ENCODE data around the gene ZFYVE21.

ZFYVE21 gene

DNA sequence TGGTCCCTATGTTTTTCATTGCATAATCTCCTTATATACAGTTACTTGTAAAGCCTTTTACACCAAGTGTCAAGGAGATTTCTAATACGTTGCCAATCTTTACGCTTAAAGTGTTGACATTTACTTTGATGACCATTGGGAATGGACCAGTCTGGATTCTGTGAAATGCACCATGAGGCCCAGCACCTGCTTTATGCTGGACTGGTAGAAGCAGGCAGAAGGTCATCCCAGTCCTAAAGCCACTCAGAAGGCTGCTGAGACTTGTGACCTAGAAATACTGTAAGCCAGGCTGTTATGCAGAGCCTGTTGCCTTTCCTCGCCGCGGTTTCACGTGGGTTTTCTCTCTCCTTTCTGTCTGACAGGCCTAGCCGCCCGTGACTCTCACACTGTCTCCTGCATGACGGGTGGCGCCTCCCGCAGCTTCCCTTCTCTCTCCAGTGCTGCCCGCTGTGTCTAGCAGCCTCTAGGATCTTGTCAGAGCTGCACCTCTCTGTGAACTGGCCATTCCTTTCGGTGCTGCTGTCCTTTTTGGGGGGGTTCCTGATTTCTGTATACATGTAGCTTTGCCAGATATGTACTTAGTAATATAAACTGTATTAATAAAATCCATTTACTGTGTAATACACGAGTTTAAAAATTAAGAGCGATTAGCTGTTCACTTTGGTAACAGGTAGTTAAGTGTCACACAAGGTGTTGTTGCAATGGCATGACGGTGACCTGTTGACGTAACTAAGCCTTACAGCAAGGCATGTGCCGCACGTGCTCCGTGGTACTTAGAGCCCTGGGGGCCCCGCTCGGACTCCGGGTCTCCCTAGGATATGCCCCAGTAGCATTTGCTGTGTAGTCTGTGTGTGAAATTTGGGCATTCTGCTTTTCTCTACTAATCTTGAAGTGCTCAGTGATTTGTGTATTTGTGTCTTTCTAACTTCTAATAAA, 30.1 kb upstream of the ZFYVE21 start:
- no peak for DNase-seq (ENCODE audit: low read depth)
- no peak overlapping the region for H3K4me3 ChIP-seq (ENCODE audit: low read length)
- TF ChIP-seq CTCF (conservative IDR thresholded peaks at IDR 0.05; ENCODE audit: low read length), result no peak

- TF ChIP-seq CTCF (conservative IDR thresholded peaks at IDR 0.05; ENCODE audit: low read length), result no peak
- peak; percentile 32 for DNase-seq (ENCODE audit: low read depth)
- H3K4me3 ChIP-seq (ENCODE audit: low read length), result no peak overlapping the region
Observed at GRCh38 chr14:103686831-103687485, 28.7 kb upstream of the ZFYVE21 start.

DNA sequence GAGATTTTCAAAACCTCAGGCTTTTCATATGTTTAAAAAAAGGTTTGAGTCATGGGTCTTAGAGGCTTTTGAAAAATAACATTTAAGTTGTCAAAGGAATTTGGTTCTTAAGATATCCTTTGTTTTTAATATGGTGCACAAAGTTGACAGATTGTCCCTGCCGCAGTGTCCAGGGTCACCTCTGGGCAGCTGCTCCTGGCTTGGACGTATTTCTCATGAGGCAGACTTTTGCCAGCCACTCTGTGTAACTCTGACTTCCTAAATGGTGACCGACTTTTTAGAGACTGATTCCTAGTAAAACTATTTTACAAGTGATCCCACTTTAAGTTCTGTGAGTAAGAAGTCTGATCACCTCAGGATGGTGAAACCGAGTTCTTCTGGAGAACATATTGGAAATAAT, 27.9 kb upstream of the ZFYVE21 start:
- no peak overlapping the region for H3K4me3 ChIP-seq (ENCODE audit: low read length)
- no peak for DNase-seq (ENCODE audit: low read depth)
- TF ChIP-seq CTCF (conservative IDR thresholded peaks at IDR 0.05; ENCODE audit: low read length), result no peak

DNA sequence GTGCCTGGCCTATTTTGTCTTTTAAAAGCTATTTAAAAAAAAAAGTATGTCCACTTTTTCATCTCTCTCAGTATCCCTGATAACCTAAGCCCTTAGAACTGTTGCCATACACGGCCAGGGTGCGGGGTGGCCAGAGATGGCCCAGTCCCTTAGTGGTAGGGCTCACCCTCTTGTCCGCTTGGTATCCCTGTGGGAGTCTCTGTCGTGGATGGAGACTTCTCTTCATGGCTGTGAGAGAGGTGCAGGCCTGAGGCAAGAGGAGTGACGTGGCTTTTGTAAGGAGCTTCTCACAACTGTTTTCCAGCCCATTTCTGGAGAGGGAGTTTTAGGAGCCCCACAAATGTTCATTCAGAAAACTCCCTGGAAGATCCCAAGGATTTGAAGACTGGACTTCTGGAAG, 27.2 kb upstream of the ZFYVE21 start:
- no peak for TF ChIP-seq CTCF (conservative IDR thresholded peaks at IDR 0.05; ENCODE audit: low read length)
- H3K4me3 ChIP-seq (ENCODE audit: low read length), result no peak overlapping the region

DNA sequence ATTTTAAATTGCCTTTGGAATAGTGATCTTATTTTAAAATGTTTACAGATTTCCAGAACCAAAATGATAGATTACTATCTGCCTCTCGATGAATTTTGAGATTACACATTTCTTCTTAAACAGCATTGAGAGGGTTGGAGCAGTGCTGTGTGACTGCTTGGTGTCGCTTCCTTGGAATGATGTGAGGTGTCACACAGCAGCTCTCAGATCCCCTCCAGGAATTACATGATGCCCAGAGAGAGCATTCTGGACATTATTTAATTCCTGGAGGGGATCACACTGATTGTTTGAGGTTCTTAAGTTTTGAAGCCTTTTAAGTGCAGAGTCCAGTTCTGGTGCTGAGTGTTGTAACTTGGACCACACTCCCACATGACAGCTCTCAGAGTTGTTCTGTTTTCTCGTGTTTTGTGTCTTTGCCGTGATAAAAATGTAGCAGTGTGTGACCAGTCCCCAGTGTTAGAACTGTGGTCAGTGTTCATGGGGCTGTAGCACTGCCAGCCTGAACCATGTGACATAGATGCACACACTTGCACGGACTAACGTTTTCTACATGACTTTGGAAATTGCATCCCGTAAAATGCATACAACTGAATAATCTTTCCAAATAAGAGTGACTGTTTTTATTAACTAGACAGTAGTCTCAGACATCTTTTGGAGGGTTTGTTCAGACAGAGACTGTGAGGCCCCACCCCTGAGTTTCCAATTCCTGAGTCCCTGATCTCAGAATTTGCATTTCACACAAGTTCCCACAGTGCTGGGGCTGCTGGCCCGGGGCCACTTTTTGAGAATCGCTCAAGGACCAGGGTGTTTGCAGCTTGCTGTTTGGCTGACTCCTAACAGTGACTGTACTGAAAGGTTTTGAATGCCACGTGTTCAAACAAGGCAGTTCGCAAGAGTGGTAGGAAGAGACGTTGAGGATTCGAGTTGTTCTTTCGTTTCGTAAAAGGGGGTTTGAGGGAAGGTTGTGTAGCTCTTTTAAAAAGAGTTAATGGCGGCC, 26.4 kb upstream of the ZFYVE21 start:
- no peak for DNase-seq (ENCODE audit: low read depth)

More for the DNA sequence above, 27.2 kb upstream of the ZFYVE21 start:
- DNase-seq (ENCODE audit: low read depth), result no peak

More for the DNA sequence above, 26.4 kb upstream of the ZFYVE21 start:
- no peak for TF ChIP-seq CTCF (conservative IDR thresholded peaks at IDR 0.05; ENCODE audit: low read length)
- H3K4me3 ChIP-seq (ENCODE audit: low read length), result no peak overlapping the region
